ENCODE results near the gene RASGRP4.

RASGRP4 gene

DNA sequence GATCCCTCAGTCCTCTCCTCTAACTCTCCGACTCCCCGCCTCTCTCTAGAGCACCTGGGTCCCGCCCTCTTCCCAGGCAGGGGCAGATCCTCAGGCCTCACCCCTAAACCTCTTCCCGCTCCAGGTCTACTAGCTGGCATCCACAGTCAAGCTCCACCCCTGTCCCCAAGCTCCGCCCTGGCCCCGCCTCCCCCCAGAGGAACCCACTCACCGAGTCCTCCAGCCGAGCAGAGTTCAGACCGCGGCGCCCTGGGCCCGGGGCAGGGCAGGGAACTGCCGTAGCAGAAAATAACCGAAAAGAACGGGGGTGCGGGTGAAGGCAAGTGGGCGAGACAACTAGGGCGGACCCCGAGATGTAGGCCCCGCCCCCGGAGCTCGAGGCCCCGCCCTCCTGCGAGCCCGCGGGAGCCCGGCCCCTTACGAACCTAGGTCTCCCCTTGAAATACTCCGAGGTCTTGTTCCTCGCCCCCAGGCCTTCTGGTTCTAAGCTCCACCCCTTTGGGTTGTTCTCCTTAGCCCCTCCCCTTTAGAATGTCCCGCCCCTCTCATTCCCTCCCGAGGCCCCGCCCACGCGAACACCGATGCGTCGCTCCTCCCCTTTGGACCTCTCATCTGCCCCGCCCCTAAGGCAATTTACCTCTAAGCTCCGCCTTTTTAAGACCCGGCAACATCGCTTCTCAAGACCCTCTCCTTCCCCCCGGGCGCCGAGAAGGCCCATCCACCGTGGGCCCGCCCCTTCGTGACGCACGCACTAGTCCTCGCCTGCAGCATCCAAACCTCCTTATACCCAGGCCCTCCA is 38.3 kb downstream of the RASGRP4 start, which contains the start of gene GGN:
TSS of gene GGN (minus strand) at position 485 of the 799 bp plus-strand sequence. CDS start 773 bp downstream, outside the sequence.
- DNase-seq, result peak; percentile 77

DNA sequence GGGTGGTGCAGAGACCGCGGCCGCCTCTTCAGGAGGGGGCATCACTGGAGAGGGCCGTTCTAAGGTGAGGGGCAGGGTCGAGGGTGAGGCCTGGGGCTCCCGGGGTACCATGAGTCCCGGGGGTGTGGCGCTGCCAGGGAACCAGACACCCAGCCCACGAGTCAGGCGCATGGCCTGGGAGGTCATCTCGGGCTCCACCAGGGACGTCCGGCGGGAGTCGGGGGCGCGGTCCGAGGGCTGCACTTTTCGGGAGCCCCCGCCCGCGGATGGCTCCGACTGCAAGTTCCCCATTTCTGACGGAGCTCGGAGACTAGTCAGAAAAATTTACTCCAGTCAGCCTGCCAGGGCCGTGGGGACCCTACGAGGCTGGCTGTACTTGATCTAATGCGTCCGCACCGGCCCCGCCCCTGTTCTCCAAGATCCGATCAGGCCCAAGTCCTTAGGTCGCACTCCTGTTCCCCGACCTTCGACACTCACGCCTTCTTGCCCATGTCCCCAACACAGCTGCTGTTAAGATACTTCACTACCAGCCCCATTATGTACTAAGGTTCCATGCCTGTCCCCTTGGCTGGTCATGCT is 39.0 kb downstream of the RASGRP4 start:
- DNase-seq, result no peak

GRCh38 chr19:38386300-38386970 is 39.6 kb downstream of the RASGRP4 start:
- no peak for DNase-seq

DNA sequence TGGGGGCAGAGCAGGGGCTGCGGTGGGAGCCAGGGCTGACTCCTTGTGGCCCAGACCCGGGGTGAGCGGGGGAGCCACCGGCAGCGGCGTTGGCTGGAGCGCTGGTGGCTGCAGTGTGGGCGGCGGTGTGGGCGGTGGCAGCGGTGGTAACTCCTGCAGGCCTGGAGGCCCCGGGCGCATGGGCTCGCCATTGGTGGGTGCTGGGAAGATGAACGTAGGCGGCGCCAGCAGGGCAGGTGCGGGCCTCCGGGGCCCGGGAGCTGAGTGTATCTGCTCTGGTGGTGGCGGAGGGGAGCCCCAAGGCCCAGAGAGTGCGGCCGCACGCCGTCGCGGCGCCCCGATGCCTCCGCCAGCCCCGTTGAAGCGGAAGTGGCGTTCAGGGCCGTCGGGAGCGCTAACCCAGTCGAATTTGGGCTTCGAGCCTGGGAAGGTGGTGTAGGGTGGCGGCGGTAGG is 40.2 kb downstream of the RASGRP4 start:
- no peak for DNase-seq

DNA sequence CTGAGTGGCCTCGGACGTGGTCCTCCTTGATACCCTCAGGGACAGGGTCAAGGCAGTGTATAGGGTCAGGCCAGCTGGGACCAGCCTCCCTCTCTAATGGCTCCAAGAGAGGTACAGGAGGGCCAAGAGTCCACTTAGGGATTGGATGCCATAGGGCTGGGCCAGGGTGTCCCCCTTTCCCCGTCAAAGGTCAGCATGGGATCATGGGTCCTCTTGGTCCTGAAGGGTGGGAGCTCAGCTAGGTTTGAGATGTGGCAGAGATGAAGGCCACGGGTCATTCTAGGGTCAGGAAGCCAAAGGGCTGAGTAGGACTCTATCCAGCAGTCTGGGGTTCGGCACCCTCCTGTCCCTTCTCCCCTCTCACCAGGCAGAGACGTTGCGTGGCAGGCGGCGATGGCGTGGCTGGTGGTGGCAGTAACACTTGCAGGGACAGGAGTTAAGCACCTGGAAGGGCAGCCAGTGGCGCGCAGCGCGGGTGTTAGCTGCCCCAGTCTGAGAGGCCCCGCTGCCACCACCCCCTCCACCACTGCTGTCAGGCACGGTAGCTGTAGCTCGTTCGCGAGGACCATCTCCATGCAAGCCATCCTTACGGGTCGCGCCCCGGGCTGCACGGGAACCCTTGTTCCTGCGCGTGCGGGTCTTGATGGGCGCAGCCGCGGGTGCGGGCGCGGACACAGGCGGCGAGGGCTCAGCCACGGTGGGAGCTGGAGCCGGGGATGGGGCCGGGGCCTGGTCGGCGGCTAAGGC is 40.8 kb downstream of the RASGRP4 start:
- no peak for DNase-seq

DNA sequence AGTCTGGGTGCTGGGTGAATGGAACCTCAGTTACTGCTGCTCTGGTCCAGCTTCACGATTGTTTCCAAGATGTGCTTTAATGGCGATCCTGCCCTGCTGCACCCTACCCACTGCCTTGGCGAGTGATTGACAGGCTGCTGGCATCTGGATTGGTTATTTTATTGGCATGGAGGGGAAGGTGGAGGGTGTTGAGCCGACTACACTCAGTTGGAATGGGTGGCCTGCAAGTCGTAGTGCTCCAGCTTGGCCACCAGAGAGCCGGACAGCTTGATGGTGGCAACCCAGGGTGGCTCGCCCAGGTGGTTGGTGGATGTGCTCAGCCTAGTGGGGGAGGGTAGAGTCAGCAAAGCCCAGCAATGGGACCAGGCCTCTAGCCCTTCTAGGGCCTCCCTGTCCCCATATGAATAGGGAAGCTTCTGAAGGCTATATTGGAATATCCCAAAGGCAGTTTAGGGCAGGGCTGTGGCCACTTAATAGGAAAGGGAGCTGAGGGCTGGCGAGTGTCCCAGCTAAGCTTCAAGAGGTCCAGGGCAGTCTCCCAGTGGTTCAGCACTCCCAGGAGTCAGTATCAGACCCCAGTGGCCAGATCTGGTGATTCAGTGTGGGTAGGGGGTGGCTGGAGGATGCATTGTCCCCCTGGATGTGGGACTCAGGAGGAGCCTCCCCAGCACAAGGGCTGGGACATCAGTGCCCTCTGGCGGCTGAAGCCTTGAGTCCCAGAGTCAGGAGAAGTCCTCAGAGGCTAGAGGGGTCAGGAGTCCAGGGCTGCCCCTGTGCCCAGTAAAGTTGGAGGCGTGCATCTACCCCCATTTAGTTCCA is 41.6 kb downstream of the RASGRP4 start:
- DNase-seq, result no peak

GRCh38 chr19:38383743-38384142 is 42.3 kb downstream of the RASGRP4 start:
- no peak for DNase-seq

GRCh38 chr19:38383184-38383583 is 42.8 kb downstream of the RASGRP4 start:
- DNase-seq, result no peak

- no peak for DNase-seq
Measured at GRCh38 chr19:38381138-38381537, 44.9 kb downstream of the RASGRP4 start.

DNA sequence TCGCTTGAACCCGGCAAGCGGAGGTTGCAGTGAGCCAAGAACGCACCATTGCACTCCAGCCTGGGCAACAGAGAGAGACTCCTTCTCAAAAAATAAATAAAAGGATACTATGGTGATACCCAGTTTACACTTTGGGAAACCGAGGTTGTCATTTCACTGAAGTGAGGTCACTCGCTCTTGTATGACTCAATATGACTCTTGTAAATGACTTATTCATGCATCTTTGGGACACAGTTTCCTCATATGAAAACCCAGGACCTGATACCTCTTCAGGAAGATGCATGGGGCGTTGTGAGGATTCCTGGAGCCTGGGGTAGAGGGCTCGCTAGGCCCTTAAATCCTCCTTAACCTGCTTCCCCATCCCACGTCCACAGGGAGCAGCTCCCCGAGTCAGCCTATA is 47.2 kb downstream of the RASGRP4 start:
- DNase-seq, result no peak

GRCh38 chr19:38377052-38377451 is 49.0 kb downstream of the RASGRP4 start:
- no peak for DNase-seq

DNA sequence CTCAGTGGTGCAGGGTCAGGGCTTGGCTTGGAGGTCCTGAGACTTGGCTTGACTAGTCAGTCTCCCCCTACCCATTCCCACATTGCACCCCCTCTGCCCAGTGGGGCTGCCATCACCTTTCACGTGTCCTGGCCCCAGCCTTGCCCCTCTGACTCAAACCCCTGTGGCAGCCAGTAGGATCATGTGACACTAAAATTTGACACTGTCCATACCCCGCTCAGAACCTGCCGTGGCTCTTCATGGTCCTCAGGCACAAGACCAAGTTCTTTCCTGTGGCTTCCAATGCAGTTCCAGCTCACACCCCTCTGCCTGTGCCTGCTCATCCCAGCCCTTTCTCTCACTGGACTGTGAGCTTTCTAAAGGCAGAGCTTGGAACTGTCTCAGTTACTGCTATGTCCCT is 49.4 kb downstream of the RASGRP4 start:
- no peak for DNase-seq

- no peak for DNase-seq
Measured at GRCh38 chr19:38375748-38376147, 50.3 kb downstream of the RASGRP4 start.

DNA sequence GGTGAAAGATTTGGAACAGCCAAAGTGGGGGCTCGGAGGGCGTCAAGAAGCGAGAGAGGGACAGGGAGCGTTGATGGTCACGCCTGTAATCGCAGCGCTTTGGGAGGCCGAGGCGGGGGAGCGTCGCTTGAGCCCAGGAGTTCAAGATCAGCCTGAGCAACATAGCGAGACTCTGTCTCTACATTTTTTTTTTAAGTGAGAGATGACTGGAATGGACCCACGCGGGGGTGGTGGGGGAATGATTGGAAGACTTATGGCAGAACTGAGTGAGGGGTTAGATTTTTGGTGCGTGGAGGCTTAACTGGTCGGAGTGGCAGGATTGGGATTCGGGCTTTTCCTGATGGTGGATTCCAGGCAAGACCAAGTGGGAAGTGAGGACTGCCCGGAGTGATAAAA is 50.9 kb downstream of the RASGRP4 start:
- DNase-seq, result no peak

DNA sequence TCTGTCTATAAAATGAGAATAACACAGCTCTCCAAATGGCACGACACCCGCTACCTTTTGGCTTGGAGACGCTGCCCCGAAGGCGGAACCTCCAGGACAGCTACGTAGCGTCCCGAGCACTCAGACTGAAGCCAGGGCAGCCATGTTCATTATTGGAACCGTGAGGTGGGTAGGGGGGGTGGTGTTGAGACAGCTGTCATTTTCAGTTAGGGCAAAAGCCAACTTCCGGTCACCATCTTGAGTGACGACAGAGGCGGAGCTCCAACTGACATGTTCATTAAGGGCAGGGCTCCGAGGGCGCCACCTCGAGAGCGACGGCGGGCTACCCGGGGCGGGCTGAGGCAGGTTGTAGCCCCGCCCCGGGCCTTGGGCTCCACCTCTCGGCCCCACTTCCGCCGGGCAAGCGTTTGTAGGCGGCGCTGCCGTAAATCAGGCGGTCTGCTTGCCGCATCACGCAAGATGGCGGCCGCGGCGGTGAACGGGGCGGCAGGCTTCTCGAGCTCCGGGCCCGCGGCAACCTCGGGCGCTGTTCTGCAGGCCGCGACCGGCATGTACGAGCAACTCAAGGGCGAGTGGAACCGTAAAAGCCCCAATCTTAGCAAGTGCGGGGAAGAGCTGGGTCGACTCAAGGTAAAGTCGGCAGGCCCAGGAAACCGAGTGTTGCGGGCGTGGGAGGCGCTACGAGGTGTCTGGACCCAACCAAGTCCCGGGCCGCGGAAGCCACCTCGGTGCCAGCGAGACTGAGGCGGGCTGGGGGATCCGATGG is 51.5 kb downstream of the RASGRP4 start, which contains the start of gene PSMD8:
TSS of gene PSMD8 (plus strand) at position 240 of the 766 bp plus-strand sequence. CDS start at position 271, 31 bp downstream.
- DNase-seq, result peak; percentile 100

DNA sequence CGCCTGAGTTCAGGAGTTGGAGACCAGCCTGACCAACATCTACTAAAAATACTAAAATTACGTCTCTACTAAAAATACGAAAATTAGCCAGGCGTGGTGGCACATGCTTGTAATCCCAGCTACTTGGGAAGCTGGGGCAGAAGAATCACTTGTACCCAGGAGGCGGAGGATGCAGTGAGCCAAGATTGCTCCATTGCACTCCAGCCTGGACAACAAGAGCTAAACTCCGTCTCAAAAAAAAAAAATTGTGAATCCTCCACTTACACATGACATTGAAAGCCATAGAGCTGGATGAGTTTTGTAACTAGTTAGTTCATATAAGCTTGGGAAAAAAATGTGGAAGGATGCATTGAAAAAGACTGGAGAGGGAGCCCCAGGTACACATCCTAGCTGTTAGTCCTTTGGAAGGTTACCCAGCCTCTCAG is 52.1 kb downstream of the RASGRP4 start:
- DNase-seq, result no peak

DNA sequence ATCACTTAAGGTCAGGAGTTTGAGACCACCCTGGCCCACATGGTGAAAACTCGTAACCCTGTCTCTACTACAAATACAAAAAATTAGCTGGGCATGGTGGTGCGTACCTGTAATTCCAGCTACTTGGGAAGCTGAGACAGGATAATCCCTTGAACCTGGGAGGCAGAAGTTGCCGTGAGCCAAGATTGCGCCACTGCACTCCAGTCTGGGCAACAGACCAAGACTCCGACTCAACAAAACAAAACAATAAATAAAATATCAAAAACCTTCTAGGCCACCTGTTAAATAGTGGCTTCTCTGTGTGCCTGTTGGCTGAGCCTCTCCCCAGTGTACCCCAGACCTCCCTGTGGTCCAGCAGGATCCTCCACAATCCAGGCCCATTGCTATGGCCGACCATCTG is 54.9 kb downstream of the RASGRP4 start:
- DNase-seq, result no peak

- DNase-seq, result no peak
Measured at GRCh38 chr19:38370299-38370698, 55.7 kb downstream of the RASGRP4 start.

DNA sequence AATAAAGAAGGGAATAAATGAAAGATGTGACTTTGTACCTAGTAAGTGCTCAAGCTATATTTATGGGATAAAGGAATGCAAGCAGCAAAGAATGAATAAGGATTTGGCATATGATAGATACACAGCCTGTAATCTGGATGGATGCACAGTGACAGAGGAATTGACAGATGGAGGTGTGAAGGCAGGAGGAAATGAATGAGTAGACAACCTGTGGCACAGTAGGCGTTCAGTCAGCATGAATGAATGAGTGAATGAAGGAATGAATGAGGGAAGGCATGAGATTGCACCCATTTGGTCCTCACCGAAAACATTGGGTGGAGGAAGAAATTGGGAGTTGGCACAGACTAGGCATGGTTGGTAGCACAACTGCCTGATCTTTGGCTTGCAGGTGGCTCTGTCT is 56.4 kb downstream of the RASGRP4 start:
- DNase-seq, result no peak

DNA sequence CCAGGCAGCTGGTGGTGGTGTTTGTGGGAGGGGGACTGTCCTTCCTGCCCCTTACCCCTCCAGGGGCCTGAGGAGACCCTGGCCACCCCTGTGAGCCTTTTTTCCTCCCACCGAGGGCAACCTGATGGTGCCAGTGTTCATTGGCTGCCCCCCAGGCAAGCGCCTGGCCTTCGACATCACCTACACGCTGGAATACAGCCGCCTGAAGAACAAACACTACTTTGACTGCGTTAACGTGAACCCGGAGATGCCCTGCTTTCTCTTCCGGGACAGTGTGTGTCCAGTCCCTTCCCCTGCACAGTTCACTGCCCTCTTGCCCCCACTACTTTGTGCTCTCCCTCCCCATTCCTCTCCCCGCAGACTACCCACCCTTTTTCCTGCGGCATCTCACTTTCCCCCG is 59.0 kb downstream of the RASGRP4 start:
- DNase-seq, result no peak
